ENCODE data around the gene PLXNC1.

GRCh38 chr12:94271351-94271750 is 123.0 kb downstream of the PLXNC1 start:
- TF ChIP-seq EZH2 (IDR thresholded peaks at IDR 0.05; ENCODE audit: low read length, missing control alignments): no peak
- TF ChIP-seq CTCF (conservative IDR thresholded peaks at IDR 0.05 in 1 of 2, IDR thresholded peaks at IDR 0.05 in 1 of 2; ENCODE audit: low read depth in 1 of 2, low read length in 2 of 2): no peak

Data from fibroblast of lung (primary cell).